ENCODE data around the gene ACP1.

Gene ACP1

GRCh38 chr2:269356-270030, 4.7 kb downstream of the ACP1 start:
- no peak for DNase-seq (ENCODE audit: low read depth, low spot score)
- H3K4me3 ChIP-seq (ENCODE audit: low read depth, low read length) = no peak overlapping the region
- in situ Hi-C loops (cut with HindIII; ENCODE audit: low sequenced_read_pairs) = no loop called here
- no peak for TF ChIP-seq CTCF (IDR thresholded peaks at IDR 0.05; ENCODE audit: low read depth, low read length)

GRCh38 chr2:270861-271260, 6.1 kb downstream of the ACP1 start:
- H3K4me3 ChIP-seq (ENCODE audit: low read depth, low read length) = no peak overlapping the region
- in situ Hi-C loops (cut with HindIII; ENCODE audit: low sequenced_read_pairs) = no loop called here
- no peak for DNase-seq (ENCODE audit: low read depth, low spot score)
- no peak for TF ChIP-seq CTCF (IDR thresholded peaks at IDR 0.05; ENCODE audit: low read depth, low read length)

- H3K4me3 ChIP-seq (ENCODE audit: low read depth, low read length) = no peak overlapping the region
- no peak for DNase-seq (ENCODE audit: low read depth, low spot score)
- no peak for TF ChIP-seq CTCF (IDR thresholded peaks at IDR 0.05; ENCODE audit: low read depth, low read length)
- in situ Hi-C loops (cut with HindIII; ENCODE audit: low sequenced_read_pairs) = no loop called here
Measured at GRCh38 chr2:271917-272316, 7.2 kb downstream of the ACP1 start.

- TF ChIP-seq CTCF (IDR thresholded peaks at IDR 0.05; ENCODE audit: low read depth, low read length) = no peak
- DNase-seq (ENCODE audit: low read depth, low spot score) = no peak
- in situ Hi-C loops (cut with HindIII; ENCODE audit: low sequenced_read_pairs) = no loop called here
- no peak overlapping the region for H3K4me3 ChIP-seq (ENCODE audit: low read depth, low read length)
Measured at GRCh38 chr2:273333-273732, 8.6 kb downstream of the ACP1 start.

GRCh38 chr2:274503-274902, 9.8 kb downstream of the ACP1 start:
- in situ Hi-C loops (cut with HindIII; ENCODE audit: low sequenced_read_pairs) = no loop called here
- no peak for DNase-seq (ENCODE audit: low read depth, low spot score)
- TF ChIP-seq CTCF (IDR thresholded peaks at IDR 0.05; ENCODE audit: low read depth, low read length) = no peak

GRCh38 chr2:275466-275865, 10.7 kb downstream of the ACP1 start:
- in situ Hi-C loops (cut with HindIII; ENCODE audit: low sequenced_read_pairs) = no loop called here
- H3K4me3 ChIP-seq (ENCODE audit: low read depth, low read length) = no peak overlapping the region
- DNase-seq (ENCODE audit: low read depth, low spot score) = no peak
- no peak for TF ChIP-seq CTCF (IDR thresholded peaks at IDR 0.05; ENCODE audit: low read depth, low read length)

More at GRCh38 chr2:274503-274902, 9.8 kb downstream of the ACP1 start:
- no peak overlapping the region for H3K4me3 ChIP-seq (ENCODE audit: low read depth, low read length)
